K562 (cell line): Measurements from ENCODE around the gene CD19. TPM values are rescaled to one million over a fixed set of nuclear protein-coding genes. Genes with fewer than 3 reads are reported as not detected.

Experiments used
- CEBPB ChIP-seq: fragments of 450-650 bp; IDR thresholded peaks from 2 replicates; pipeline ENCODE4 v1.6.1; 2016; ENCODE audit warnings: missing genetic modification characterization, missing compliant biosample characterization
- KLF13 ChIP-seq: fragments of 450-650 bp; IDR thresholded peaks from 2 replicates; pipeline ENCODE4 v1.6.1; 2016; ENCODE audit warnings: missing genetic modification characterization, low read depth, mild to moderate bottlenecking, missing compliant biosample characterization, moderate library complexity, borderline replicate concordance
- MAFF ChIP-seq: IDR thresholded peaks from 2 replicates; pipeline ENCODE4 v1.6.1; 2012; ENCODE audit warnings: low read length, improper control_type of control experiment
- MAFG ChIP-seq: fragments of 450-650 bp; conservative IDR thresholded peaks from 2 replicates; pipeline ENCODE4 v1.6.1; 2016; ENCODE audit warnings: missing genetic modification characterization, missing compliant biosample characterization
- NFE2 ChIP-seq: IDR thresholded peaks from 2 replicates; pipeline ENCODE4 v1.6.1; 2014; ENCODE audit warnings: antibody characterized with exemption, low read depth
- ZNF316 ChIP-seq: fragments of 450-650 bp; IDR thresholded peaks from 2 replicates; pipeline ENCODE4 v1.6.1; 2016
- polyA plus RNA-seq, 8 experiments: library from polyadenylated mRNA; depleted of rRNA in 4 of 8; stranded (reverse) in 5 of 8; unstranded in 3 of 8; fragments of >200 nt; fragmentation: Nextera tagmentation in 2 of 8; fragmentation: Illumina TruSeq in 1 of 8; extraction: Ambion mirVana in 2 of 8; extraction: Trizol in 1 of 8; gene quantifications; 2 replicates each; pipeline versions ENCODE4 v1.2.1 to v1.2.3, GENCODE V29; 2011 to 2014; ENCODE audit warnings: inconsistent platforms in 1 of 8, missing spikeins in 1 of 8
- total RNA-seq, 7 experiments: library from RNA; depleted of rRNA in 6 of 7; stranded (reverse); fragments of >200 nt in 6 of 7; fragmentation: Illumina TruSeq in 2 of 7; extraction: Trizol in 2 of 7; gene quantifications; 2 replicates each; pipeline versions ENCODE4 v1.2.1 to v1.2.3, GENCODE V29; 2011 to 2021; ENCODE audit warnings: low replicate concordance in 1 of 7
- TF ChIP-seq, protein P1 (sequence below), 3 experiments: IDR thresholded peaks in 2 of 3; conservative IDR thresholded peaks in 1 of 3; 2 replicates each; pipeline ENCODE4 v1.5.1; 2011 to 2012; ENCODE audit warnings: low read length in 3 of 3, mild to moderate bottlenecking in 3 of 3, control low read depth in 2 of 3, improper control_type of control experiment in 1 of 3, inconsistent platforms in 1 of 3, low read depth in 1 of 3, mixed read lengths in 1 of 3, moderate library complexity in 1 of 3; ENCODE audit not compliant: insufficient read depth in 2 of 3
- TF ChIP-seq, protein P2 (sequence below): fragments of 450-650 bp; formaldehyde crosslinking; IDR thresholded peaks from 2 replicates; pipeline ENCODE4 v1.4.0; 2022; ENCODE audit warnings: mild to moderate bottlenecking, moderate library complexity
- TF ChIP-seq, protein P3 (sequence below): fragments of 450-650 bp; IDR thresholded peaks from 2 replicates; pipeline ENCODE4 v1.6.1; 2016
- TF ChIP-seq, protein P4 (sequence below): sonication (generic); formaldehyde crosslinking; IDR thresholded peaks from 2 replicates; pipeline ENCODE4 v1.8.0; 2022; ENCODE audit warnings: mild to moderate bottlenecking, missing genetic modification reagents
- TF ChIP-seq, protein P5 (sequence below), 2 experiments: fragments of 450-650 bp; IDR thresholded peaks; 2 replicates each; pipeline ENCODE4 v1.6.1; 2018; ENCODE audit warnings: mild to moderate bottlenecking in 2 of 2, low read depth in 1 of 2; ENCODE audit not compliant: partially characterized antibody in 2 of 2

The CD19 gene
- total and polyA plus RNA-seq, 9 of the 15 experiments (the other 6 are each of a cell fraction or from before 2014, with no cell fraction given): 0.27 to 3.7 (median 2.0) TPM; not detected in 1

DNA sequence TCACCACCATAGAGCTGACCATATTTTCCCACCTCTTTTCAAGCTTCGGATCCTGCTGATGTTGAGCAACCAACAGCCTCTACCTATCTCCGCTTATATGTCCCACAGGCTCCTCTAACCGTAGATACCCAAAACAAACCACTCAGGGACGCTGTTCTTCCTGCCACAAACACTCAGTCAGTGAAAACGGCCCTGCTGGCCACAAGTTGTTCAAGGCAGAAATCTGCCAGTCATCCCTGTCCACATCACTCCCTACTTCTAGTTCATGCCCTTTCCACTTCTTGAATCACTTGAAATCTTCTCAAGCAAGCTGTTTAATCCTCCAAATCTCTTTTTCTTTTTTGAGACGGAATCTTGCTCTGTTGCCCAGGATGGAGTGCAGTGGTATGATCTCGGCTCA is 14.7 kb upstream of the CD19 start (continued):
- TF ChIP-seq, protein P1, sequence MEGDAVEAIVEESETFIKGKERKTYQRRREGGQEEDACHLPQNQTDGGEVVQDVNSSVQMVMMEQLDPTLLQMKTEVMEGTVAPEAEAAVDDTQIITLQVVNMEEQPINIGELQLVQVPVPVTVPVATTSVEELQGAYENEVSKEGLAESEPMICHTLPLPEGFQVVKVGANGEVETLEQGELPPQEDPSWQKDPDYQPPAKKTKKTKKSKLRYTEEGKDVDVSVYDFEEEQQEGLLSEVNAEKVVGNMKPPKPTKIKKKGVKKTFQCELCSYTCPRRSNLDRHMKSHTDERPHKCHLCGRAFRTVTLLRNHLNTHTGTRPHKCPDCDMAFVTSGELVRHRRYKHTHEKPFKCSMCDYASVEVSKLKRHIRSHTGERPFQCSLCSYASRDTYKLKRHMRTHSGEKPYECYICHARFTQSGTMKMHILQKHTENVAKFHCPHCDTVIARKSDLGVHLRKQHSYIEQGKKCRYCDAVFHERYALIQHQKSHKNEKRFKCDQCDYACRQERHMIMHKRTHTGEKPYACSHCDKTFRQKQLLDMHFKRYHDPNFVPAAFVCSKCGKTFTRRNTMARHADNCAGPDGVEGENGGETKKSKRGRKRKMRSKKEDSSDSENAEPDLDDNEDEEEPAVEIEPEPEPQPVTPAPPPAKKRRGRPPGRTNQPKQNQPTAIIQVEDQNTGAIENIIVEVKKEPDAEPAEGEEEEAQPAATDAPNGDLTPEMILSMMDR (IDR thresholded peaks at IDR 0.05 in 2 of 3, conservative IDR thresholded peaks at IDR 0.05 in 1 of 3; ENCODE audit: insufficient read depth in 2 of 3, low read depth in 1 of 3, low read length in 3 of 3): peak; percentile 26 to 78 (median 49); a peak in 4 of 6 replicates
- TF ChIP-seq CEBPB (tag) (0 out of 2 replicates have a peak, but pooled peaks have one; percentile 32), MAFG (peak; percentile 76), ZNF316 (peak; percentile 76), MAFF (peak; percentile 48), KLF13 (no peak), NFE2 (peak; percentile 61; the same call in 1 of the 2 replicates)
- TF ChIP-seq, protein P2, sequence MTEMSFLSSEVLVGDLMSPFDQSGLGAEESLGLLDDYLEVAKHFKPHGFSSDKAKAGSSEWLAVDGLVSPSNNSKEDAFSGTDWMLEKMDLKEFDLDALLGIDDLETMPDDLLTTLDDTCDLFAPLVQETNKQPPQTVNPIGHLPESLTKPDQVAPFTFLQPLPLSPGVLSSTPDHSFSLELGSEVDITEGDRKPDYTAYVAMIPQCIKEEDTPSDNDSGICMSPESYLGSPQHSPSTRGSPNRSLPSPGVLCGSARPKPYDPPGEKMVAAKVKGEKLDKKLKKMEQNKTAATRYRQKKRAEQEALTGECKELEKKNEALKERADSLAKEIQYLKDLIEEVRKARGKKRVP (CRISPR knock-in tag): no peak
- TF ChIP-seq, protein P3, sequence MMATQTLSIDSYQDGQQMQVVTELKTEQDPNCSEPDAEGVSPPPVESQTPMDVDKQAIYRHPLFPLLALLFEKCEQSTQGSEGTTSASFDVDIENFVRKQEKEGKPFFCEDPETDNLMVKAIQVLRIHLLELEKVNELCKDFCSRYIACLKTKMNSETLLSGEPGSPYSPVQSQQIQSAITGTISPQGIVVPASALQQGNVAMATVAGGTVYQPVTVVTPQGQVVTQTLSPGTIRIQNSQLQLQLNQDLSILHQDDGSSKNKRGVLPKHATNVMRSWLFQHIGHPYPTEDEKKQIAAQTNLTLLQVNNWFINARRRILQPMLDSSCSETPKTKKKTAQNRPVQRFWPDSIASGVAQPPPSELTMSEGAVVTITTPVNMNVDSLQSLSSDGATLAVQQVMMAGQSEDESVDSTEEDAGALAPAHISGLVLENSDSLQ: peak; percentile 21; the same call in 1 of the 2 replicates
- TF ChIP-seq, protein P4, sequence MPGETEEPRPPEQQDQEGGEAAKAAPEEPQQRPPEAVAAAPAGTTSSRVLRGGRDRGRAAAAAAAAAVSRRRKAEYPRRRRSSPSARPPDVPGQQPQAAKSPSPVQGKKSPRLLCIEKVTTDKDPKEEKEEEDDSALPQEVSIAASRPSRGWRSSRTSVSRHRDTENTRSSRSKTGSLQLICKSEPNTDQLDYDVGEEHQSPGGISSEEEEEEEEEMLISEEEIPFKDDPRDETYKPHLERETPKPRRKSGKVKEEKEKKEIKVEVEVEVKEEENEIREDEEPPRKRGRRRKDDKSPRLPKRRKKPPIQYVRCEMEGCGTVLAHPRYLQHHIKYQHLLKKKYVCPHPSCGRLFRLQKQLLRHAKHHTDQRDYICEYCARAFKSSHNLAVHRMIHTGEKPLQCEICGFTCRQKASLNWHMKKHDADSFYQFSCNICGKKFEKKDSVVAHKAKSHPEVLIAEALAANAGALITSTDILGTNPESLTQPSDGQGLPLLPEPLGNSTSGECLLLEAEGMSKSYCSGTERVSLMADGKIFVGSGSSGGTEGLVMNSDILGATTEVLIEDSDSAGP (CRISPR knock-in tag): no peak
- TF ChIP-seq, protein P5, sequence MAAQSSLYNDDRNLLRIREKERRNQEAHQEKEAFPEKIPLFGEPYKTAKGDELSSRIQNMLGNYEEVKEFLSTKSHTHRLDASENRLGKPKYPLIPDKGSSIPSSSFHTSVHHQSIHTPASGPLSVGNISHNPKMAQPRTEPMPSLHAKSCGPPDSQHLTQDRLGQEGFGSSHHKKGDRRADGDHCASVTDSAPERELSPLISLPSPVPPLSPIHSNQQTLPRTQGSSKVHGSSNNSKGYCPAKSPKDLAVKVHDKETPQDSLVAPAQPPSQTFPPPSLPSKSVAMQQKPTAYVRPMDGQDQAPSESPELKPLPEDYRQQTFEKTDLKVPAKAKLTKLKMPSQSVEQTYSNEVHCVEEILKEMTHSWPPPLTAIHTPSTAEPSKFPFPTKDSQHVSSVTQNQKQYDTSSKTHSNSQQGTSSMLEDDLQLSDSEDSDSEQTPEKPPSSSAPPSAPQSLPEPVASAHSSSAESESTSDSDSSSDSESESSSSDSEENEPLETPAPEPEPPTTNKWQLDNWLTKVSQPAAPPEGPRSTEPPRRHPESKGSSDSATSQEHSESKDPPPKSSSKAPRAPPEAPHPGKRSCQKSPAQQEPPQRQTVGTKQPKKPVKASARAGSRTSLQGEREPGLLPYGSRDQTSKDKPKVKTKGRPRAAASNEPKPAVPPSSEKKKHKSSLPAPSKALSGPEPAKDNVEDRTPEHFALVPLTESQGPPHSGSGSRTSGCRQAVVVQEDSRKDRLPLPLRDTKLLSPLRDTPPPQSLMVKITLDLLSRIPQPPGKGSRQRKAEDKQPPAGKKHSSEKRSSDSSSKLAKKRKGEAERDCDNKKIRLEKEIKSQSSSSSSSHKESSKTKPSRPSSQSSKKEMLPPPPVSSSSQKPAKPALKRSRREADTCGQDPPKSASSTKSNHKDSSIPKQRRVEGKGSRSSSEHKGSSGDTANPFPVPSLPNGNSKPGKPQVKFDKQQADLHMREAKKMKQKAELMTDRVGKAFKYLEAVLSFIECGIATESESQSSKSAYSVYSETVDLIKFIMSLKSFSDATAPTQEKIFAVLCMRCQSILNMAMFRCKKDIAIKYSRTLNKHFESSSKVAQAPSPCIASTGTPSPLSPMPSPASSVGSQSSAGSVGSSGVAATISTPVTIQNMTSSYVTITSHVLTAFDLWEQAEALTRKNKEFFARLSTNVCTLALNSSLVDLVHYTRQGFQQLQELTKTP (IDR thresholded peaks at IDR 0.05; ENCODE audit: low read depth in 1 of 2, partially characterized antibody in 2 of 2): no peak
